AG04449 (cell line): ENCODE measurements around the gene C2orf76.

Experiments used
- CTCF ChIA-PET: fragments of 350-600 bp; formaldehyde crosslinking; extraction: SDS; loops from one replicate; lab custom pipeline; 2021; ENCODE audit warnings: antibody characterized with exemption; lab: Yijun Ruan, JAX
- POLR2A ChIA-PET: fragments of 400-600, 350-600 bp; formaldehyde crosslinking; extraction: SDS; loops from one replicate; lab custom pipeline; 2020; ENCODE audit warnings: antibody characterized with exemption, inconsistent platforms; lab: Yijun Ruan, JAX
- DNase-seq: peaks from one replicate; pipeline ENCODE4 v3.0.0-alpha.2; 2010; ENCODE audit warnings: low read depth, low spot score
- H3K4me3 ChIP-seq: 2 replicates; pipeline ENCODE4 v1.5.1; 2011; ENCODE audit warnings: low read depth, mild to moderate bottlenecking, control low read depth, low read length
- TF ChIP-seq, protein P1 (sequence below): IDR thresholded peaks from one replicate; pipeline ENCODE4 v1.5.1; 2011; ENCODE audit warnings: mild to moderate bottlenecking, moderate library complexity, low read length, control low read depth, inconsistent platforms; ENCODE audit not compliant: insufficient read depth; ENCODE audit errors: missing control alignments

C2orf76 gene

DNA sequence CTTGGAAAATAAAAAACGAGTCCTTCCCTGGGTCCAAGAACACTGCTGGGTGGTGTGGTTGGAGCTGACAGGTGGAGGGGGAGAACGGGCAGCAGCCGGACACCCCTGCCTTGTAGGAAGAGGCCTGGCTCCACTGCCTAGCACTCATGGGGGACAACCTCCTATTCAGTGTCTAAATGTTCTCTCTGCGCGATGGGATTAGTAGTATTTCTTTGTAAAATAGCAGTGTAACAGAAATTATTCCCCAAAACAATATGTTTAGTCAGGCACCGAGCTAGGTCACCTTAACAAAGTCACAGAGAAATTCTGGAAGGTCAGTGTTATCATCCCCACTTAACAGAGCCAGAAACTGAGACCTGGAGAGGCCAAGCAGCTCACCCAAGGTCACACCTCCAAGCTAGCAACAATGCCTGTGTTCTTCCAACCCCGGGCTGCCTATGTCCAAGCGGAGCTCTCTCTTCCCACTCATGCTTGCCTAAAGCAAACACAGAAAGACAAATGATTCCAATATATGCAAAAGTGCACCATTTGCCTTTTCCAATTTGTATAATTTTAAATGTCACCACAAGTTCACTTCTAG, 75.0 kb downstream of the C2orf76 start:
- CTCF ChIA-PET: interaction anchor here (0.8 to 6.7 kb wide), 33 partner anchors 11 to 413 kb away, joined by 3 to 122 read pairs (median 7); partner anchors contain the start of gene STEAP3
- POLR2A ChIA-PET: no interaction called here
- TF ChIP-seq, protein P1, sequence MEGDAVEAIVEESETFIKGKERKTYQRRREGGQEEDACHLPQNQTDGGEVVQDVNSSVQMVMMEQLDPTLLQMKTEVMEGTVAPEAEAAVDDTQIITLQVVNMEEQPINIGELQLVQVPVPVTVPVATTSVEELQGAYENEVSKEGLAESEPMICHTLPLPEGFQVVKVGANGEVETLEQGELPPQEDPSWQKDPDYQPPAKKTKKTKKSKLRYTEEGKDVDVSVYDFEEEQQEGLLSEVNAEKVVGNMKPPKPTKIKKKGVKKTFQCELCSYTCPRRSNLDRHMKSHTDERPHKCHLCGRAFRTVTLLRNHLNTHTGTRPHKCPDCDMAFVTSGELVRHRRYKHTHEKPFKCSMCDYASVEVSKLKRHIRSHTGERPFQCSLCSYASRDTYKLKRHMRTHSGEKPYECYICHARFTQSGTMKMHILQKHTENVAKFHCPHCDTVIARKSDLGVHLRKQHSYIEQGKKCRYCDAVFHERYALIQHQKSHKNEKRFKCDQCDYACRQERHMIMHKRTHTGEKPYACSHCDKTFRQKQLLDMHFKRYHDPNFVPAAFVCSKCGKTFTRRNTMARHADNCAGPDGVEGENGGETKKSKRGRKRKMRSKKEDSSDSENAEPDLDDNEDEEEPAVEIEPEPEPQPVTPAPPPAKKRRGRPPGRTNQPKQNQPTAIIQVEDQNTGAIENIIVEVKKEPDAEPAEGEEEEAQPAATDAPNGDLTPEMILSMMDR: no peak
- DNase-seq: no peak
- H3K4me3 ChIP-seq: no peak overlapping the region

DNA sequence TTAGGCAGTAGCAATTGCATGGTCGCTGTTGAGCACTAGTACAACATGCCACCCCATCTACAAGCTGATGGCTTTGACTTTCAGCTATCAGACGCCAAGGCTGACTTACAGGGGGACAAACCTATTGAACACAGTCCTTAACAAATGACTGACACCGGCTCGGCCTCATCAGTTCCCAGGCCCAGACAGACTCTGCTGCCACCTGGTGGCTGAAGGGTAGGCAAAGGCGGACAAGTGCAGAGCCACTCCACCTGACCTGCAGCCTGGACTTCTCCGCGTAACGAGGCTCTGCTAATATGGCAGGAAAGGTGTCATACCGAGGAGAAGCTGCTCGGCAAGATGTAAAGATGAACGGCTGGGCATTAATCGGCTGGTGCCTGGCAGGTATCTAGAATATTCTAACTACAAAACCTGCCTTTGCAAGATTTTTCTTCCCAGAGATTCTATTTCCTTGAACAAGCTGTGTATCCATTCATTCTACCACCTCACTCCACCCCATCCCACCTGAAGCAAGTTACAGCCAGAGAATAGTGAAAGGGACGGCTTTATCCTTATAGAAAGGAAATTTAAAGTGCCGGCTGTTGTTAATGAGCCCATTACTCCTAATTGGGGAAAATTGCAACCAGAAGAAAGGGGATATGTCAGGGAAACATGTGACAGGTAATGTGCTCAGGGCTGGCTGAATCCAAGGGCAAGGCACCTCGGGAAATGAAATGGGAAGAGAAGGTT, 75.6 kb downstream of the C2orf76 start:
- peak; percentile 4 for DNase-seq
- POLR2A ChIA-PET: no interaction called here
- CTCF ChIA-PET: interaction anchor here (0.6 to 6.7 kb wide), 39 partner anchors 11 to 413 kb away, joined by 3 to 122 read pairs (median 6); partner anchors contain the start of gene STEAP3
- TF ChIP-seq, protein P1: peak; percentile 88
- no peak overlapping the region for H3K4me3 ChIP-seq

DNA sequence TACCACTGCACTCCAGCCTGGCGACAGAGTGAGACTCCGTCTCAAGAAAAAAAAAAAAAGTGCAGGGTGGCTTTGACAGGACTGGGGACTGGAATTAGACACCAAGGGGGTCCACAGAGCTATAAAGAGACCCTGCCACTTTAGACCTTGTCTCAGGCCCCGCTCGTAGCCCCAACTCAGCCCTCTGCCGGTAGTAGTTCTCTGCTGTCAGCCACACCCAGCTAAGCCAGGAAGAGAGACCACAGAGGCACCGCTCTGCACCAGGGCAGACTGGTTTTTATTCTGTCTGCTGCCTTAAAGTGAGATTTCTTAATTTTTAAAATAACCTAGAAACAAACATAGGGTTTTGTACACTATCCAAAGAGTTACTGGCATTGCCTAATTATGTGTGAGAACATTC, 77.0 kb downstream of the C2orf76 start:
- no peak overlapping the region for H3K4me3 ChIP-seq
- ChIA-PET POLR2A (no interaction called here), CTCF (interaction anchor here (1.7 to 6.7 kb wide), 12 partner anchors 9 to 408 kb away, joined by 7 to 122 read pairs (median 12); partner anchors contain the start of gene STEAP3)
- TF ChIP-seq, protein P1: no peak
- DNase-seq: no peak

DNA sequence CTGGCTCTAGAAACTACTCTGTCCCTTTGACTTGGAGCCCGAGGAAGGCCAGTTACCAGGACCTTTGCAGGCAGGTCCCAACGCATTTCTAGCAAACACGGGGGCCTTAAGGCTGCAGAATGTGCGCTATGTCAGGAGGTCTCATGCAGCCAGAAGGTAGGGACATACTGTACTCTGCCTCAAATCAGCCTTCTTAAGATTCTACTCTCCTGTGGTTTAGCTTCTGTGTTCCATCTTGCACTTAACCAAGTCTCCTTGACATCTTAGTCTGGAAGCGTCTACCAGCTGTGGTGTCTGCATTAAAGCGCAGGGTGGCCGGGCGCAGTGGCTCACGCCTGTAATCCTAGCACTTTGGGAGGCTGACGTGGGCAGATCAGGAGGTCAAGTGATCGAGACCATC, 77.5 kb downstream of the C2orf76 start:
- no peak overlapping the region for H3K4me3 ChIP-seq
- POLR2A ChIA-PET: no interaction called here
- TF ChIP-seq, protein P1: no peak
- CTCF ChIA-PET: interaction anchor here (0.9 to 6.7 kb wide), 11 partner anchors 9 to 407 kb away, joined by 3 to 122 read pairs (median 13); partner anchors contain the start of gene STEAP3
- DNase-seq: no peak

DNA sequence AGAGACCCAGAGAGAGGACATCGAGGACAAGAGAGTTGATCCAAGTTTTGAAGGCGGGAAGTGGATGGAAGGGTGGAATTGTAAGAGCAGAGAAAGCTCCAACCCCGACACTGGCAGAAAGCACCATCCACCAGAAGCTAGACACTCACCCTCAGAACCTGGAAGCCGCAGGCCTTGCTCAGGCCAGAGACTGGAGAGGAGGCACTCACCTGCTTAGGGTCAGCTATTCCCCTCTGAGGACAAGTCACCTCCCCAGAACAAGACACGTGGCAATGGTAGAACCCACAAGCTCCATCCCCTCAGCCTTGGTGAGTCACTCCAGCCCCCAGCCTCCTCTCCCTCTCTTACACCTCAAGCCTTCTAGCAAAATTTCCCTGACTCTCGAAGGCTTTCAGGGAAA, 78.1 kb downstream of the C2orf76 start:
- CTCF ChIA-PET: interaction anchor here (0.9 to 6.7 kb wide), 8 partner anchors 14 to 407 kb away, joined by 3 to 122 read pairs (median 33); partner anchors contain the start of gene STEAP3
- POLR2A ChIA-PET: no interaction called here
- no peak for DNase-seq
- H3K4me3 ChIP-seq: no peak overlapping the region
- TF ChIP-seq, protein P1: no peak

DNA sequence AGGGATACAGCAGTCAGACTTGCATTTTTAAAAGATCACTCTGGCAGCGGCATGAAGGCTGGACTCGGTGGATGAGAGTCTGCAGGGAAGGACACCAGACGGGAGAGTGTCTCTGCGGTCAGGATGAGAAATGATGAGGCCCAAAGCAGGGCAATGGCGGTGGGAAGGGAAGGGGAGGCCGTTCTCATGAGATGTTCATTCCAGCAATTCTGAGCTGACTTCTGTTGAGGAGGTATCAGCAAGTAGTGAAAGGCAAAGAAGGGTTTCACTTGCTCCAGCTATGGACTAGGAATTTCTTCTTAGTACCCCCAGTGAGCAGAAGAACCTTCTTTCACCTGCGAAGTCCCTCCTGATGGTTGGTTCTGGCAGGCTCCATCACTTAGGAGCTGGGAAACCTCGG, 80.0 kb downstream of the C2orf76 start:
- DNase-seq: no peak
- TF ChIP-seq, protein P1: no peak
- CTCF ChIA-PET: interaction anchor here (0.9 to 1.2 kb wide), 2 partner anchors 64 to 67 kb away, joined by 3 to 9 read pairs; no protein-coding TSS in a partner anchor
- POLR2A ChIA-PET: no interaction called here
- no peak overlapping the region for H3K4me3 ChIP-seq
